HepG2 (cell line): ENCODE results near the gene LSM5. TPM values are rescaled to one million over a fixed set of nuclear protein-coding genes. Genes with fewer than 3 reads are reported as not detected.

Experiments
- AHR ChIP-seq: IDR thresholded peaks from 2 replicates; pipeline ENCODE4 v1.6.1; 2018; ENCODE audit warnings: missing genetic modification reagents, missing compliant biosample characterization
- CAMTA2 ChIP-seq: sonication (generic); formaldehyde crosslinking; IDR thresholded peaks from 2 replicates; pipeline ENCODE4 v1.4.0; 2020; ENCODE audit warnings: mild to moderate bottlenecking, missing genetic modification reagents, borderline replicate concordance
- CCAR2 ChIP-seq: fragments of 200-400 bp; formaldehyde crosslinking; optimal IDR thresholded peaks from 2 replicates; pipeline ENCODE3; 2018; ENCODE audit warnings: low read depth, mild to moderate bottlenecking, low read length, moderate library complexity
- CERS6 ChIP-seq: sonication (generic); formaldehyde crosslinking; IDR thresholded peaks from 2 replicates; pipeline ENCODE4 v1.5.0; 2020; ENCODE audit warnings: missing genetic modification reagents
- DMTF1 ChIP-seq: sonication (generic); formaldehyde crosslinking; IDR thresholded peaks from 2 replicates; pipeline ENCODE4 v1.4.0; 2020; ENCODE audit warnings: mild to moderate bottlenecking, missing genetic modification reagents
- JUNB ChIP-seq: sonication (generic); formaldehyde crosslinking; IDR thresholded peaks from 2 replicates; pipeline ENCODE4 v1.8.0; 2022; ENCODE audit warnings: missing genetic modification reagents, mild to moderate bottlenecking, borderline replicate concordance
- MEIS2 ChIP-seq: sonication (generic); formaldehyde crosslinking; IDR thresholded peaks from 2 replicates; pipeline ENCODE4 v1.9.0; 2021; ENCODE audit warnings: mild to moderate bottlenecking, missing genetic modification reagents
- REXO4 ChIP-seq: sonication (generic); formaldehyde crosslinking; IDR thresholded peaks from 2 replicates; pipeline ENCODE4 v1.8.0; 2022; ENCODE audit warnings: missing genetic modification reagents, mild to moderate bottlenecking, borderline replicate concordance
- SOX13 ChIP-seq, 3 experiments: fragments of 450-650 bp in 1 of 3; sonication (generic) in 1 of 3; formaldehyde crosslinking in 1 of 3; IDR thresholded peaks in 2 of 3; conservative IDR thresholded peaks in 1 of 3; 2 replicates each; pipeline versions ENCODE4 v1.5.0 to v1.6.1; 2016 to 2020; ENCODE audit warnings: antibody characterized with exemption in 1 of 3, mild to moderate bottlenecking in 1 of 3, missing compliant biosample characterization in 1 of 3, missing genetic modification reagents in 1 of 3, moderate library complexity in 1 of 3
- TCF12 ChIP-seq, 2 experiments: fragments of 450-650 bp in 1 of 2; sonication (generic) in 1 of 2; formaldehyde crosslinking in 1 of 2; IDR thresholded peaks; 2 replicates each; pipeline versions ENCODE4 v1.6.1 to v1.8.0; 2017 to 2022; ENCODE audit warnings: antibody characterized with exemption in 1 of 2, mild to moderate bottlenecking in 1 of 2, missing genetic modification reagents in 1 of 2, moderate library complexity in 1 of 2
- TIGD3 ChIP-seq: sonication (generic); formaldehyde crosslinking; IDR thresholded peaks from 2 replicates; pipeline ENCODE4 v1.5.1; 2020; ENCODE audit warnings: mild to moderate bottlenecking, missing genetic modification reagents, borderline replicate concordance
- ZBTB2 ChIP-seq: sonication (generic); formaldehyde crosslinking; IDR thresholded peaks from 2 replicates; pipeline ENCODE4 v1.8.0; 2022; ENCODE audit warnings: low read depth, missing genetic modification reagents
- ZFP41 ChIP-seq: sonication (generic); formaldehyde crosslinking; IDR thresholded peaks from 2 replicates; pipeline ENCODE4 v1.4.0; 2020; ENCODE audit warnings: mild to moderate bottlenecking, missing genetic modification reagents, borderline replicate concordance
- ZNF264 ChIP-seq: sonication (generic); formaldehyde crosslinking; IDR thresholded peaks from 2 replicates; pipeline ENCODE4 v1.4.0; 2020; ENCODE audit warnings: missing genetic modification reagents
- ZNF30 ChIP-seq: sonication (generic); formaldehyde crosslinking; IDR thresholded peaks from 2 replicates; pipeline ENCODE4 v1.5.0; 2020; ENCODE audit warnings: mild to moderate bottlenecking, missing genetic modification reagents
- ZNF382 ChIP-seq: sonication (generic); formaldehyde crosslinking; IDR thresholded peaks from 2 replicates; pipeline ENCODE4 v1.5.0; 2020; ENCODE audit warnings: missing genetic modification reagents, mild to moderate bottlenecking, borderline replicate concordance
- ZNF501 ChIP-seq: sonication (generic); formaldehyde crosslinking; IDR thresholded peaks from 2 replicates; pipeline ENCODE4 v1.5.1; 2020; ENCODE audit warnings: mild to moderate bottlenecking, moderate library complexity, missing genetic modification reagents
- ZNF546 ChIP-seq: sonication (generic); formaldehyde crosslinking; conservative IDR thresholded peaks from 2 replicates; pipeline ENCODE4 v1.8.1; 2023; ENCODE audit warnings: mild to moderate bottlenecking, missing genetic modification reagents
- ZNF580 ChIP-seq: IDR thresholded peaks from 2 replicates; pipeline ENCODE4 v1.6.1; 2016; ENCODE audit warnings: low read depth, borderline replicate concordance
- ZNF703 ChIP-seq: sonication (generic); formaldehyde crosslinking; IDR thresholded peaks from 2 replicates; pipeline ENCODE4 v1.5.1; 2020; ENCODE audit warnings: missing genetic modification reagents, mild to moderate bottlenecking, moderate library complexity, borderline replicate concordance
- ZNF841 ChIP-seq: sonication (generic); formaldehyde crosslinking; IDR thresholded peaks from 2 replicates; pipeline ENCODE4 v1.8.1; 2023; ENCODE audit warnings: missing genetic modification reagents, borderline replicate concordance
- polyA plus RNA-seq, 8 experiments: library from polyadenylated mRNA; depleted of rRNA in 3 of 8; stranded (reverse) in 7 of 8; unstranded in 1 of 8; fragments of >200 nt; fragmentation: Illumina TruSeq in 4 of 8; extraction: Trizol in 4 of 8; gene quantifications; 2 replicates each; pipeline versions ENCODE4 v1.2.1 to v1.2.3, GENCODE V29; 2011 to 2016; ENCODE audit warnings: low read depth in 4 of 8, missing spikeins in 1 of 8, mixed read lengths in 1 of 8; ENCODE audit not compliant: insufficient read depth in 1 of 8
- total RNA-seq, 5 experiments: library from RNA; depleted of rRNA; stranded (reverse); fragments of >200 nt; fragmentation: Illumina TruSeq; extraction: Trizol; gene quantifications; 2 replicates each; pipeline ENCODE4 v1.2.3, GENCODE V29; 2016; ENCODE audit warnings: low read depth in 1 of 5

The LSM5 gene
- total and polyA plus RNA-seq, 2 of the 13 experiments (the other 11 are each of a cell fraction or from before 2014, with no cell fraction given): 30.3 to 183 TPM

- TF ChIP-seq SOX13 (IDR thresholded peaks at IDR 0.05) (no peak), SOX13 (CRISPR knock-in tag; conservative IDR thresholded peaks at IDR 0.05 in 1 of 2, IDR thresholded peaks at IDR 0.05 in 1 of 2) (peak in 1 of 2 experiments; percentile 30; a peak in 1 of 4 replicates), REXO4 (0 out of 2 replicates have a peak, but pooled peaks have one; percentile 19), ZNF841 (CRISPR knock-in tag) (no peak), ZNF264 (CRISPR knock-in tag) (no peak), ZNF546 (CRISPR knock-in tag) (0 out of 2 replicates have a peak, but pooled peaks have one; percentile 84), ZNF580 (CRISPR knock-in tag) (peak; percentile 88; the same call in 1 of the 2 replicates), TIGD3 (no peak), JUNB (CRISPR knock-in tag) (no peak), CAMTA2 (CRISPR knock-in tag) (no peak), MEIS2 (peak; percentile 89), ZBTB2 (CRISPR knock-in tag) (peak; percentile 69), ZNF501 (peak; percentile 94), CERS6 (CRISPR knock-in tag) (no peak), AHR (CRISPR knock-in tag) (peak; percentile 38; the same call in 1 of the 2 replicates), CCAR2 (no peak), ZFP41 (peak; percentile 85; the same call in 1 of the 2 replicates), ZNF703 (CRISPR knock-in tag) (no peak), TCF12 (IDR thresholded peaks at IDR 0.05) (no peak), TCF12 (CRISPR knock-in tag; IDR thresholded peaks at IDR 0.05) (no peak), ZNF382 (no peak), DMTF1 (CRISPR knock-in tag) (no peak), ZNF30 (CRISPR knock-in tag) (no peak)
- TF ChIP-seq, all 625 proteins: peak for 312
These were observed 5.3 kb upstream of the LSM5 start, which contains the start of gene AVL9 (continued) for GRCh38 chr7:32495298-32496051.
